ENCODE data around the gene DLEC1.

The DLEC1 gene

DNA sequence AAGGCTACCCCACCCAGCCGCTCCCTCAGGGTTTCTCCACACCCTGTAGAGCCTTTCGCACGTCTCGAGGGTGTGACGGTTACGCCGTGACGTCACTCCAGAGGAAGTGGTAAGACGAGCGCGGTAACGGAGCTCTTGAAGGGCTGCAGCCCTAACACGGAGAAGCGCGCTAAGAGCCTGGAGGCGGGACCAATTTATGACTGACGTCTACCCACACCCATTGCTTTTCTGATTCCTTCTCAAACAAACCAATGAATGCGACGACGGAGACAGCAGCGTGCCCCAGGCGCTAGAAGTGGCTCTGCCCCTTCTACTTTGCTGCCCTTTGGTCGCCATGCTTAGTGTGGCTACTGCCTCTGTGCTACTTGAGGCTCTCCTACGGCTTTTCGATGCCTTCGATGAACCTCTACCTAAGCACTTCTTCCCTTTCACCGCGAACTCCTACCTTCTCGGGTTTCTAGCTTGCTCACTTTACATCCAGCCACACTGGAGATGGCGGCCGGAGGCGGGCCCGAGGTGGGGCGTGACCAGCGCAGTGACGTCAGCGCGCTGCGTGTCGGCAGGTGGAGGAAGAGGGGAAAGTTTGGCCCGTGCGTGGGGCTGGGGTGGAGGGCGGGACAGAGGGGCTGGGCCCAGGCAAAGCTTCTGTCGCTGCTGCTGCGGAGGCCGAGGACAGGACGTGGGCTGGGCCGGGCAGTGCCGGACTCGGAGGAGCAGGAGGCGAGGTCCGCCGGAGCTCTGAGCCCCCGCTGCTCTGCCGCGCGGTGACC is 126.1 kb downstream of the DLEC1 start, which contains the start of gene OXSR1:
OXSR1 (plus strand) TSS at position 586 of the 770 bp plus-strand sequence. CDS start 340 bp downstream, outside the sequence.
- peak; percentile 98 for DNase-seq

DNA sequence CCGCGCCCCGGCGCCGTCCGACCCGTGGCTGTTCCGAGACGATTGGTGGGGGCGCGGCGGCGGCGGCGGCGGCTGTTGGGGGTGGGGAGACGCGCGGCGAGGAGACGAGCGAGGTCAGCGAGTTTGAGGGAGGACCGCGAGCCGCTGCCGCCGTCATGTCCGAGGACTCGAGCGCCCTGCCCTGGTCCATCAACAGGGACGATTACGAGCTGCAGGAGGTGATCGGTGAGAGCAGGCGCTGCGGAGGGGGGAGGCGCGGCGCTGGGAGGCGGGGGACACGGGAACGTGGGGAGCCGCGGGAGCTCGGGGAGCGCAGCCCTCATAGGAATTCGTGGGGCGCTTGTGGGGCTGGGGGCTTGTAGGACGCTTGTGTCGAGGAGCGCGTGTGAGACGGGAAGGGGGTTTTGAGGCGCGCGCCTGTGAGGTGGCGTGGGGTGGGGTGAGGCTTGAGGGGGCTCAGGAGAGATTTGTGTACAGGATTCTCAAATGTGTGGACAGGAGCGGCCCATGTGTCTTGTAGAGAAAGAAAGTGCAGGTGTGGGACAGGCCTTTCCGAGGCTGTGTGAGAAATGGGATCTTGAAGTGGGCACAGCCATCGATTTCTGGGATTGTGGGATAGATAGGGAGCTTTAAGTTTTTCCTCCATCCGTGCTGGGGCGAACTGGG is 126.8 kb downstream of the DLEC1 start:
- DNase-seq: no peak

DNA sequence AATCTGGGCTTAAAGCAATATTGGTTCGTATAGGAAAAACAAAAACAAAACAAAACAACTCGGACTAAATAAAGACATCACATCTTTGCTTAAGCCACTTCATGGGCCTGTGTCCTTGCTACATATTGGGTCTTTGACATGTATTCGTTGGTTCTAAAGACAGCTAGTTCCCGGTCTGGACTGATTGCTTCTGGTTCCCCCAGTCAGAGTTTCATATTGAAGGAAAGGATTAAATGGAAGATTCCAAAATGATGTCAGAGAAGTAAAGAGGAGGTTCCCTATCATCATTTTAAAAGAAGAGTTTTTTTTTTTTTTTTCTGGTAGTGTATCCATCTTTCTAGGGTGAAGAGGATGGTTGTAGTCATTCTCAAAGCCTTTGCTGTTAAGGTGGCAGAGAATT is 128.6 kb downstream of the DLEC1 start:
- DNase-seq: no peak

DNA sequence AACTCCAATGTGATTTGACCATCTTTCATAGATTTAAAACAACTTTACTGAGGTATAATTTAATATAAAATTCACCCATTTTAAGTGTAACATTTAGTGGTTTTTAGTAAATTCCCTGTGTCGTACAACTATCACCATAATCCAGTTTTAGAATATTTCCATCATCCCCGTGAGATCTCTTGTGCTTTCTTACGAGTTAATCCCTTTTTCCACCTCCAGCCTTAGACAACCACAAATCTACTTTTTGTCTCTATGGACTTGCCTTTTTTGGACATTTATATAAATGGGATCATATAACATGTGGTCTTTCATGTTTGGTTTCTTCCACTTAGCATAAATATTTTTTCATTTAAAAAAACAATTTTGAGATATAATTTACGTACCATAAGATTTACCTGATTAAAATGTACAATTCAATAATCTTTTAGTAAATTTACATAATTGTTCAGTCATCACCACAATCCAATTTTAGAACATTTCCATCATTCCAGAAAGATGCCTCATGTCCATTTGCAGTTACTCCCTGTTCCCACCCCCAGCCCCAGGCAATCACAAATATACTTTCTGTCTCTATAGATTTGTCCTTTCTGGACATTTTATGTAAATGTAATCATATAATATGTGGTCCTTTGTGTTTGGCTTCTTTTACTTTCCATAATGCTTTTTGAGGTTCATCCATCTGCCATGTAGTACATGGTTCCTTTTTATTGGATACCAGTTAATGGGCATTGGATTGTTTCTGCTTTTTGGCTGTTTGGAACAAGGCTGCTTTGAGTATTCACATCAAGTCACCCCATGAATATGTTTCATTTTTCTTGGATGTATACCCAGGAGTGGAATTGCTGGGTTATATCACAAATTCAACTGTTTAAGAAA is 129.4 kb downstream of the DLEC1 start:
- DNase-seq: no peak

DNA sequence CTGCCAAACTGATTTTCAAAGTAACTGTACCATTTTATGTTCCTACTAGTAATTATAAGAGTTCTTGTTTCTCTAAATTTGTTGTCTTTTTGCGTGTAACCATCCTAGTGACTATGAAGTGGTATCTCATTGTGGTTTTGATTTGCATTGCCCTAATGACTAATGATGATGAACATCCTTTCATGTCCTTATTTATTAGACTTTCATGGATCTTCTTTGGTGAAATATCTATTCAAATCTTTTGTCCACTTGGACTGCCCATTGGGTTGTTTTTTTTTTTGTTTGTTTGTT is 130.0 kb downstream of the DLEC1 start:
- peak; percentile 51 for DNase-seq

DNA sequence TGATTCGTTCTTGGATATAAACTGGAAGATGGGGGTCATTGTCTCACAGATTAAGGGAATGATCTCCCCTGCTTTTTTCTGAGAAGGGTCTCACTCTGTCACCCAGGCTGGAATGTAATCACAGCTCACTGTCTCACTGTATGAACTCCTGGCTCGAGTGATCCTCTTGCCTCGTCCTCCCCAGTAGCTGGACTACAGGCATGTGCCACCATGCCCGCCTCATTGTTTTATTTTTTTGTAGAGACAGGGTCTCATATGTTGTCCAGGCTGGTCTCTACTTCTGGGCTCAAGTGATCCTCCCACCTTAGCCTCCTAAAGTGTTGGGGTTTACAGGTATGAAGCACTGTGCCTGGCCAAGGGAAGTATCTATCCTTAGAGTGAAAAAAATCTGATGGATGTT is 131.7 kb downstream of the DLEC1 start:
- DNase-seq: no peak

DNA sequence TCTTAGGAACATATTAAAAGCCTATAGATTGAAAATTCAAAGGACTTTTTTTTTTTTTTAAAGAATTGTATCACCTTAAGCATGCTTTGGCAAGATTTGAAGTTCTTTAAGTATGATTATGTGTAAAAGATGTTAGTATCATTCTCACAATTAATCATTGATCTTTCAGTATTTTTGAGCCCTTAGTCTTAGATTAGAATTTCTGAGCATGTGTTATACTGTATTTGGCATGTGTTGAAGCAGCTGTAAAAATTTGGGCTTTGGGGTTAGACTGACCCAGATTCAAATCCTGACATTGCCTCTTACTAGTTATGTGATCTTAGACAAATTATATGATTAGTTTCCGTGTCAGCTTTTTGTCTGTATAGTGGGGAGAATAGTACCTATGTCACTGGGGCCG is 132.6 kb downstream of the DLEC1 start:
- DNase-seq: peak; percentile 28
